GM06990 (cell line): ENCODE data around the gene SHISAL2B.

Experiments
- DNase-seq: peaks from one replicate; pipeline ENCODE4 v3.0.0-alpha.2; 2011; ENCODE audit not compliant: insufficient read length; ENCODE audit errors: extremely low read depth
- H3K27me3 ChIP-seq: replicated peaks from 2 replicates; pipeline ENCODE4 v1.6.0; 2011; ENCODE audit warnings: low read length; ENCODE audit not compliant: control insufficient read depth, insufficient read depth
- H3K36me3 ChIP-seq: 2 replicates; pipeline ENCODE4 v1.5.1; 2011; ENCODE audit warnings: low read length; ENCODE audit not compliant: control insufficient read depth, insufficient read depth
- H3K4me3 ChIP-seq: replicated peaks from 2 replicates; pipeline ENCODE4 v1.5.1; 2011; ENCODE audit warnings: low read depth, mild to moderate bottlenecking, control low read depth, low read length
- CTCF ChIP-seq: IDR thresholded peaks from 2 replicates; pipeline ENCODE4 v1.5.1; 2011; ENCODE audit warnings: low read length, control low read depth, mild to moderate bottlenecking, inconsistent platforms; ENCODE audit not compliant: insufficient read depth, poor library complexity, severe bottlenecking

SHISAL2B gene

GRCh38 chr5:64759960-64760660 lies 69.8 kb downstream of the SHISAL2B start:
- H3K4me3 ChIP-seq: no peak overlapping the region
- no peaks in the 10 kb centered on the region for H3K36me3 ChIP-seq
- no peak for TF ChIP-seq CTCF
- H3K27me3 ChIP-seq: no peaks in the 10 kb centered on the region
- no peak for DNase-seq

- TF ChIP-seq CTCF: no peak
- no peak for DNase-seq
- H3K27me3 ChIP-seq: no peaks in the 10 kb centered on the region
- H3K4me3 ChIP-seq: no peak overlapping the region
- H3K36me3 ChIP-seq: no peaks in the 10 kb centered on the region
These were observed 73.7 kb downstream of the SHISAL2B start for GRCh38 chr5:64763948-64764503.

- H3K27me3 ChIP-seq: no peaks in the 10 kb centered on the region
These were observed 75.7 kb downstream of the SHISAL2B start for GRCh38 chr5:64765804-64766504.

GRCh38 chr5:64766941-64767340 lies 76.6 kb downstream of the SHISAL2B start:
- no peak for DNase-seq

More at GRCh38 chr5:64765804-64766504, 75.7 kb downstream of the SHISAL2B start:
- Histone ChIP-seq H3K36me3 (no peaks in the 10 kb centered on the region), H3K4me3 (no peak overlapping the region)
- DNase-seq: no peak
- TF ChIP-seq CTCF: no peak

More at GRCh38 chr5:64766941-64767340, 76.6 kb downstream of the SHISAL2B start:
- Histone ChIP-seq H3K36me3 (no peaks in the 10 kb centered on the region), H3K4me3 (peak overlapping the region; percentile 97), H3K27me3 (no peaks in the 10 kb centered on the region)
- TF ChIP-seq CTCF: no peak
